Endometrial microvascular endothelial cells (primary cell): ENCODE measurements around the gene DOCK9. TPM values are rescaled to one million over a fixed set of nuclear protein-coding genes. Genes with fewer than 3 reads are reported as not detected.

Experiments used
- in situ Hi-C: cut with HindIII; loops from 2 replicates; pipeline ENCODE4 v1.10.0; 2017; ENCODE audit warnings: low sequenced_read_pairs, low pct_unique_long_range_greater_than_20kb; ENCODE audit errors: inconsistent ontology term
- total RNA-seq: library from RNA; depleted of rRNA; stranded (reverse); fragments of >200 nt; gene quantifications from one replicate; pipeline ENCODE4 v1.2.3, GENCODE V29; 2015; ENCODE audit errors: inconsistent ontology term

Gene DOCK9
- total RNA-seq, 1 donor from 2014 or later = 210 TPM

DNA sequence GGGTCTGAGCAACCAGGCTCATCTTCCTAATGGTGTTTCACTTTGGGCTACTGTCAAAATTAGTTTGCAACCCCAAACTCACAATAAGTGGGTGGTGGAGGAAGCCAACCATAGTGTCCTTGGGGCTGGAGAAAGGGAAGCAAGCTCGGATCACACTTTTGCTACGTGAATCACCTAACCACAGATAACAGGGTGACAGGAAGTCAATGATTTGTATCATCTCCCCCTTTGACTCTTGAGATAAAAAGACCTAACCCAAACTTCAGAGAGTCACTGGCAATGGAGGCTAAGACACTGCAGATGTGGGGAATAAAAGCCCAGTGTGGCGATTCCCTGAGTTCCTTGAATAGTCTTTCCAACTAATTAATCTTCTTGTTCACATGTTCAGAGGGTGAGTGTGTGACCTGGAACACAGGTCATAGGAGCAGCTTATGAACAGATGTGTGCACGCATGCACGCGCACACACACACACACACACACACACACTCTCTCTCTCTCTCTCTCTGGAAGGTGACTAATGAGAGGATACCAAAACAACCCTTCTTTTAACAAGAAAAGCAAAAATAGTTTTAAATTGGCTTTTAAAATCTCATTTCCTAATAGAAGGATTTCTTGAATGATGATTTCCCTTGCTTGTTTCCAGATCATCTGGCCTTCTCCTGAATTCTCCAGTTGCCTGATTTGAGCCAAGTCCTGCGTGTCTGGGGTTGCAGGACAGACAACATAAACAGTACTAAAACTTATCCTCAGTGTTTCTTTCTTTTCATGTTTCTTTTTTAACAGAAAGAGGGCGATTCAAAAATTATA lies 21.2 kb upstream of the DOCK9 start:
- in situ Hi-C loops = no loop called here

DNA sequence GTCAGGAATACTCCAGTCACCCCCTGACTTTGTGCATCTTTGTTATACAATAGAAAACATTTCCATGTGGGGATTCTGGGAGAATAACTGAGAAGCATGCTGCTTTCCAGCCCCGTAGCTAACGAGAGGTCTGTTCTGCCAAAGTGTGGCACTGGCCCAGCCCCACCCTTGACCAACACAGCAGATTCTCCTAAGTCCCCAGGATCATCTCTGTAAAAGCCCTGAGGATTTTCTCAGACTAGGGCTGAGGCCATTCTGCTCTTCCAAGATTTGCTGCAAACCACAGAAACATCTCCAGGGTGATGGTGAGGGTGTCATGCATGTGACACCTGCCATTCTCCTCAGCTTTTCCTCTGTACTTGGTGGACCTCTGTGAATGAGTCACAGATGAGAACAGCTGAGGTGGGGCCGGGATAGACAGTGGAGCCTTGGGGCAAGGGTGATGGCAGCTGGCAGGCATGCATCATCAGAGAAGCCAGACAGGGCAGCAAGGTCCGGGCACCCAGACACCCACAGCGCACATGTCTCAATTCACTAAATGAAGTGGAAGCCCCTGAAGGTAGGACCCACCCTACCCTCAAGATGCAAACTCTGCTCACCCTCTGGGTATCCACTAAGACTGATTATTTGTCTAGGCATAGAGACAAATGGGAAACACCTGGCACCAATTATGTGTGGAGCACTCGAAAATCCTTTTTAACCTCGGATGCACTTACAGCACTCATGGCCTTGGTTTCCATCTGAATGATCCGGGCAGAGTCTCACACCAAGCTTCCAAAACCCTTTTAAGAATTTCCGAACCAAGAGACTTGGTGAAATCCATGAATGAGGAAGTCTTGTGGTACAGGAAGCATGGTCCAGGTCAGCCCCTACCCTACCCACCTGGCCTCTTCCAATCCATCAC lies 20.1 kb upstream of the DOCK9 start:
- in situ Hi-C loops = no loop called here

DNA sequence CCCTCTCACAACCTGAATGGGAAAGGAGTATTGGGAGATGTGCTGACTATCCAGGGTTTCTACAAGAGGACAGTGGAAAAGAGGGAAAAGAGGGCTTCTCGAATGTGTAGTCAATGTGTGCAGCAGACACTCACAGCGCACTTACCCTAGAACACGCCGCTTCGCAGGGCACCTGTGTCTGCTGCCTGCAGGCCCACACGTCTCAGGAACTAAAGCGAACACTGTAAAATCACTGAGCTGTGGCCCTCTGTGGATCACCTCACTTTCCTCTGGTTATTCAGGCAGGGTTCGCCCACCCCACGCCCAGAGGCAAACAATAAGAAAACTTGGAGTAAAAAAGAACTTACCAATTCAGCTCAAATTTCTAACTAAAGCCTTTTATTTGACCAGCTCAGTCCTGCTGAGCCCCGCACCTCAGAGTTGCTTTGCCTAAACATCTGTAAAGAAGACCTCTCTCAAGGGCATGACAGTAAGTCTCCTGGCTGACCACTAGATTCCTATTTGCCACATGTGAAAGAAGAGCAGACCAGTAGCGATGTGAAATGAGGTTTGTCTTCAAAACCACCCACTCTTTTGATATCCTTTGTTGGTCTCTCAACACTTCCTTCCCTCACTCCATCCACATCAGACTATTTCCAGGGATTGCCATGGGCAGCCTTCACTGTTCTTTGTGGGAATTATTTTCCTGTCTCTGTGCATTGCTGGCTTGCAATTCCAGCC lies 19.3 kb upstream of the DOCK9 start:
- in situ Hi-C loops = no loop called here

DNA sequence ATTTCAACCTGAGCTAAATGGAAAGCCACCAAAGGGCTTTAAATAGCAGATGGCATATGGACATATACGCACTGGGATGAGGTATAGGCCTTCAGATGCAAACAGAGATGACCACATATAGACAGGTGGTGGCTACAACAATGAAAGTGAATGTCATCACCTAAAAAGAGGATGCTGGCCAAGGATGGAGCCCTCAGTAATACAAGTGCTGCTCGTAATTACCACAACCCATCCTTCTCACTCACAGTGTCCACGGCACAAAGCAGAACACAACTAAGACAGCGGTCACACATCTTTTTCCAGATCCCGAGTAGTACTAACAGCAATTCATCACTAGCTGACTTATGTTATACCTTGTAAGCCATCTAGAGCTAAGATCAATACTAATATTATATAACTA lies 18.2 kb upstream of the DOCK9 start:
- in situ Hi-C loops = no loop called here

DNA sequence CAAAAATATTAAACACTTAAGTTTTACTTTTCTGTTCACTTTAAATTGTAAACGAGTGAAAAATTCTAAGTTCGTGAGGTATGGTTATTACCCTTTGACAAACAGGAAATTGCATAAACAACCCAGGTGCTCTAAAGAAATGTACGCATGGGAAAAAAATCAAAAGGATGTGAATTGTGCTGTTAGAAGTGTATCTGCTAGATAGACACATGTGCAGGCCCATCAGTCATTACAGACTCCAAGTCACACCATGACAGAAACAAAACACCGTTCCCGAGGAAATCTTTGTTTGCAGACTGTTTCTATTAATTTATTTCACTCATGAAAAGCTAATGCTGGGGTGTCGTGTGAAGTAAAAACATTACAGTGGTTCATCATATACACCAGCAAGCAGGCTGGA lies 17.0 kb upstream of the DOCK9 start:
- in situ Hi-C loops = no loop called here

DNA sequence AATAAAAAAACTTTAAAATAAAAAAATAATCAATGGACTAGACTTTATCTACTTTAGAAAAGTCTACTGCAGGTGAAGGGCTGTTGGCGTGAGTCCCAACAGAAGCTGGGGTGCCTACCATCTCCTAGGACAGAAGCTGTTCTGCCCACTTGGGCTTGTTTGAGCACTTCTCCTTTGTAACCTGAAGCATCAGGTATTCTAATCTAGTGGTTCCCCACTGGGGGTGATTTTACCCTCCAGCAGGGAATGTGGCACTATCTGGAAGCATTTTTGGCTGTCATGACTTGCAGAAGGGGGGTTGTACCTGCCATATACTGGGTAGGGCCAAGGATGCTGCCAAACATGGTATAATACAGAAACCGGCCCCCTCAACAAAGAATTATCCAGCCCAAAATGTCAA lies 16.2 kb upstream of the DOCK9 start:
- in situ Hi-C loops = no loop called here

DNA sequence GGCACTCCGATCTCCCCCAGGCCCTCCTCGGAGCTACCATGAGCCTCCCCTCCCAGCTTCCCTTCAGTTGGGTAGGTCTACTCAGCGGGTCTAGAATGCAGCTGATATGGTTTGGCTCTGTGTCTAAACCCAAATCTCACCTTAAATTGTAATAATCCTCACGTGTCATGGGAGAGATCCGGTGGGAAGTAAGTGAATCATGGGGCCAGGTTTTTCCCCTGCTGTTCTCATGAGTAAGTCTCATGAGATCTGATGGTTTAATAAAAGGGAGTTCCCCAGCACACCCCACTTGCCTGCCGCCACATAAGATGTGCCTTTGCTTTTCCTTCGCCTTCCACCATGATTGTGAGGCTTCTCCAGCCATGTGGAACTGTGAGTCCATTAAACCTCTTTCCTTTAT lies 14.5 kb upstream of the DOCK9 start:
- in situ Hi-C loops = no loop called here

DNA sequence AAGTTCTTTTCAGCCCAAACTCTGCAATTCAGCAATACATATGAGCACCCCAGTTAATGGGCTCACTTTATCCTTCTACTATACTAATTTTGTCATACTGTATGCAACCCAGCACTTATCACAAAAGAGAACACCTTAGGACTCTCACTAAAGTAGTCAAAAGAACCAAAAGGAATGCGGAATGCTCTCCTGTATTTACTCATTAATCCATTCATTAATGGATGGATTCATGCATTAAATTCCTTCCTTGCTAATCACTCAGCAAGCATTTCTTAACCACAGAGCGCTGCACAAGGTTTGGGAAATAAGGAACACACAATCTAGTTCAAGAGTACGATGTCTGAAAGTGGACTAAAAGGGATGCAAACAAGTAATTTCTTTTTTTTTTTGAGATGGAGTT lies 12.8 kb upstream of the DOCK9 start:
- in situ Hi-C loops = no loop called here

DNA sequence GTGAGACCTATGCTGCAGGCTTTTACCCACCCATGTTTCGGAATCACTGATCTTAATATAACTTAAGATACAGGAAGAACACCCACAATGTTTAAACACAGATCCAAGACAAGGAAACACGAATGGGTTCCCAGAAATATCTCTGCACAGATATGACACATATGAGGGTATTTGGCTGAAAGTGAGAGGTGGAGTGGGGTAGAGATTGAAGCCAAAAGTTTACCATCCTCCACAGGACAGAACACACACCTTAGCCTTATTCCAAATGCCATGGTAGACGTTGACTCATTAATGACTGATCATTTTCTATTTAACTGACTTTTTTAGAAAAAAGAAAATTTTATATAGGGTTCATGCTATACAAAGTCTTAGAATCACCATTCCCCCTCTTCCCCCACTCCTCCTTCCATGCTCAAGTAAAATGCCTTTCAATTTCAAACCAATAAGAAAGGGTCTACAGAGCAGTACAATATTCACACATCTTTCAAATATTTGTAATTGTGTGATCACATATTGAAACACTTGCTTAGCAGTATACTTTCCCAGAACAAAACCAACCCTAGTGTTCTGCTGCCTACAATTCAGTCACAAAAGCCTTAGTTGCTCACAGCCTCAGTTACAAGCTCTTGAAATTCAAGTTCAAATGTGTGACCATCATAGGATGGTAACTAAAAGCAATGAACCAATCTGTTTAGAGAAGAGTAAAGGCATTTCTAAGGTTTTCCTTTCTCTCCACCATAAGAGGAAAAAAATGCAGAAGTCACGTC lies 11.8 kb upstream of the DOCK9 start:
- in situ Hi-C loops = no loop called here

DNA sequence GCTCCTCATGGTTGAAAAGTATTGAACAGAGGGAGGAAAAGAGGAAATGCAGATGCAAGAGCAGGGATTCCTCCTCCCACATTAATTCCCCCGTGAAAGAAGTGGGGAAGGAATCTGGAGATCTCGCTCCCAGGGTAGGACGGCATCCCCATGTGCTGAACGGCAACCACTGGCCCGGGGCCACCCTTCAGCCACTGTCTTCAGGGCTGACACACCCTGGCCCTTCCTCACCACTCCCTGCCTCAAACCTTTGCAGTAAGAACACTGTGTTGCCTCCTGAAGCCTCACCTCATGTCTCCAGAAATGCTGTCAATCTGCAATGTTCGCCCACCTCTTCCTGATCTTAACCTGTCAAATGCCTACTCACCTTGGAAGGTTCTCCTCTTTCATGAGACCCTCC lies 10.9 kb upstream of the DOCK9 start:
- in situ Hi-C loops = no loop called here

DNA sequence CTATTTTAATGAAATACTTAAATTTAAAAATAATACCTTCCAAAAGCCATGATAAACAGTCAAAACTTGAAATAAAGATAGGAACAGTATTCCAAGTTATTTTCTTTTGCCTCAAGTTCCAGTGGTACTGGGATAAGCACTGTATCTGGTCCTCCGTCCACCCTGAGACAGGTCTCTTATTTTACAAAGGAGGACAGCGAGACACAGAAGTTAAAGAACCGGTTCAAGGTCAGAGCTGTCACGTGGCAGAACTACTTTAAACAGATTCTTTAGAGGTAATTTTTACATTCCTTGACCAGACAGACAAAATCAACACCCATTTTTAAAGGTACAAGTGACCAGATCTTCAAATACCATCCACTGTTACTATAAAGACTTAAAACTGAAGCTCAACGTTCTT lies 10.4 kb upstream of the DOCK9 start:
- in situ Hi-C loops = no loop called here

DNA sequence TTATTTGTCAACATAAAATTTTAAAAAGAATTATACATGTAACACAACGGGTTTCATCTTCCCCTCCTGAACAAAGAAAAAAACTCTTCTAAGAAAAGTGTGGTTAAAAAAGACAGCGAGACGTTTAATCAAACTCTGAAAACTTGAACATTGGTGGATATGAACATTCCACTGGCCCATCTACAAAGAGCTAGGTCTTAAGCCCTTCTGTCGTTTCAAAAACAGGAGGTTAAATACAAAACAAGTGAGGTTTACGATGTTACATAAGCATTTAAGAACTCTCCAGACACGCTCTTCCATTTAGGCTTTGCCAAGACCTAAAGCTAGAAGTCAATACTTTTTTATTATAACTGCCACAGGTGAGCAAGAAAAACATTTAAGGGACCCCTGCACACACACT lies 9.4 kb upstream of the DOCK9 start:
- in situ Hi-C loops = no loop called here

DNA sequence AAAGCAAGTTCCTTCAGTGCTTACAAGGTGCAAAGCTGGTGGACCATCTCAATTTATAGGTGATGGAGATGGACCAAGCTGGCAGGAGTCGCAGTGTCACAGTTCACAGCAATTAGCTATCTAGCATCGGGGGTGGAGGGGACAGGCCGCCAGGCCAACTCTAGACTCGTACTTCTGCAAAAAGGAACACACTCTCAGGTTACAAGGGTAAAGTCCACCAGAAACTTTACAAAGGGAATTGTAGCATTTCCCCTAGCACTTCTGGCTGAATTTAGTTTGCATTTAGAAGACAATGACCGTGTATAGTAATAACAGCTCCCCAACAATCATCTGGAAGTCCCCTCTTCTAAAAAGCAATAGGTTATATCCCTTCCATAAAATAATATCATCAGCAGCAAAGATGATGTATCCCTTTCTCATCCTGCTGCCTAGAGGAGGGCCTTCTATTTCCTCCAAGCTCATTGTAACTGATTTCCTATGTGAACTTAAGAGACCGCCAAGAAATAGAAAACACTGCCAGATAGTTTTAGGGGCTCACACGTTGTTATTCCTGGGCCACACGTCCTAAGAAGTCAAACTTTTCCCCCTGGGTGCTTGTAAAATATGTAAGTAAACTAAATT lies 8.5 kb upstream of the DOCK9 start:
- in situ Hi-C loops = no loop called here

DNA sequence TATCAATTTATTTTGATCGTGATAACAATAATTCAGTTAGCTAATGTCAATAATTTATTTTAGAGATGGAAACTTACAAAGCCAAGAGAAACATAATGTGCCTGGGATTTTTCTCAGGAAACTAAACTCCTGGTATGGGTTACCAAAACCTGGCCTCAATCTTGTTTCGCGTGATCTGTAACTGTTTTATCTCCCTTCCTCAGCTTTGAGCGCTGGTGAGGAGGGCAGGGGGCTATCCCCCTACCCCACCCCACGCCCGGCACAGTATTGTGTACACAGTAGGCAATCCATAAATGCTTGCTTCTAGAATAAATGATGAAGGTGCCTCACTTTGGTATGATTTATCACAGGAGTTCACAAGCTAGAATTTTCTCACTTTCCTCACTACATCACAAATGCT lies 7.7 kb upstream of the DOCK9 start:
- in situ Hi-C loops = no loop called here

DNA sequence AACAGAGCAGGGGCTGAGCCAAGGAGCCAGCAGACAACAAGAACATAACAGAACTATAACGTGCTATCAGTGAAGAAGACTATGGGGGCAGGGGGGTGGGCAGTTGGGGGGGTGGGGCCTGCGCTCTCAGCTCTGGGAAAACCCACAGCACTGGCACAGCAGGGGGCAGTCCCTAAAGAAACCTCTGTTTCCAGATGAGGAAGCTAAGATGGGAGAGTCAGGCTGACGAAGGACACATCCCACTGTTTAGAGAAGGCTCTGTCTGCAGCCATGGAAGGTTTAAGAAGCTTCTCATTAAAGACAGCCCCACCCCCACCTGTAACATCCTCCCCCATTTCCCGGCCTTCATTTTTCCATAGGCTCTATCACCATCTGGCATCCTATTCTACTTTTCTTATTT lies 7.1 kb upstream of the DOCK9 start:
- in situ Hi-C loops = no loop called here

DNA sequence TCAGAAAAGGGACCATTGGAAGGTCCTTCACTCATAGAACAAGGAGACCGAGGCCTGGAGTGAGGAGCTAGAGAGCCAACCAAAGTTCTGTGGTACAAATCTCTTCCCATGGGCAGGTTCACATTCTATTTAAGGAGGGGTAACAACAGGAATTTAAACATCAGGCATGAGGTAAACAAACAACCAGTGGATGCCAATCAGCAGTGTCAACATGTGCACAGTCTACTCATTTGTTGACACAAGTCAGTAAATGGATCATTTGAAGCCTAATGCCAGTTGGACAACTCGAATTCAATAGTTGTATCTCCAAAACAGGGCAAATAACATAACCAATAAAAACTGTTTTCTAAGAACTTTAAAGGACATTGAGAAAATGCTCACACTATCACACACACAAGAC lies 6.3 kb upstream of the DOCK9 start:
- in situ Hi-C loops = no loop called here

DNA sequence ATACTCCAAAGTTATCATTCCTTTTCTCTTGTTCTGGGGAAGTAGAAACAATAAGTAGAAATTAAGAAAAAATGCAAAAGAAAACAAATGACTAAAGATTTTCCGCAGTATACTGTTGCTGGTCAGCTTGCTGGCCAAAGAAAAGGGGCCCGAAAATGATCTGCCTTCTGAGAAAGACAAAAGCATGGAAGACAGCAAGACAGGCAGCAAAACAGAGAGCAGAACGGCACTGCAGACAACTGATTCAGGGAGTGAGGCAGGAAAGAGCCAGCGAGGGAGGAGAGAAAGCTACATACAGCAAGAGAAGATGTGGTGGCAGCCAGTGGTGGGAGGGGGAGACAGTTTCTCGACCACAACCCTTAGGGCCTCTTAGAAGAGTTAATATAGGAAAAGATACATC lies 5.3 kb upstream of the DOCK9 start:
- in situ Hi-C loops = no loop called here

DNA sequence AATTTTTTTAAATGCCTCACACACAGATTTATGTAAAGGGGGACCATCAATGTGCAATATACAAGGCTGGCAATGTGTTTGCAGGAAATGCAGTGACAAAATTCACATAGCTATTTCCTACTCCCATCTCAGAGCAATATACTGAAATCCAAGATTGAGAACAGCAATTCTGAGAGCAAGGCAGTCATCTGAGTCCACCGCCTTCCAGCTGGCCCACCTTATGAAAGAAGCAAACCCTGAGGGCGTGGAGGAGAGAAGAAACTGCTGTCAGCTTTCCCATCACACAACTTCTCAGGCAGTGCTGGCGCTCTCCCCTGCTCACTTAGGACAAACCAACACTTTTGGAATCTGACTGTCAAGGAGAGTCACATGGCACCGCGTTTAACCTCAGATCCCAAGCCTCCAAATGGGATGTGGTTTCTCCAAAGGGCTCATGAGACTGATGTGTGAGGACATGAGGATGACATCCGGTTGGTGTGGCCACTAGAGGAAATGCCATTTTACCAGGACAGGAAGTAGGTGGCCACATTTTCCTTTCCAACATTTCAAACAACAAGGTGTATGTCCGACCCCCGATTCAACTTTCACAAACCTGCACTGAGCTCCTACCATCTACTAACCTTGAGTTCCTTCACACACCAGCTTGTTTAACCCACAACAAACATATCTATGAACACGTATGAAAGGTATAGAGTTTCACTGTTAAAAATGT lies 3.7 kb upstream of the DOCK9 start:
- in situ Hi-C loops = no loop called here
